Measurements from ENCODE around the gene GRAMD2B.
A peak's percentile ranks its signal among the peaks of the same experiment; 100 is the strongest.

GRAMD2B gene

GRCh38 chr5:126449751-126450271 is 26.6 kb downstream of the GRAMD2B start:
- H3K4me1 Mint-ChIP-seq (ENCODE audit: low read depth), result peaks cover 59% of the 10 kb centered on the region
- H3K9me3 Mint-ChIP-seq, result no peaks in the 10 kb centered on the region
- H3K36me3 Mint-ChIP-seq (ENCODE audit: low read depth), result peaks cover 8% of the 10 kb centered on the region
- peak; percentile 77 for DNase-seq (ENCODE audit: low spot score)
- peak overlapping the region; percentile 99 for H3K27ac Mint-ChIP-seq
- H3K4me3 Mint-ChIP-seq, result peak overlapping the region; percentile 90
- no peaks in the 10 kb centered on the region for H3K27me3 Mint-ChIP-seq (ENCODE audit: low read depth)

GRCh38 chr5:126450346-126450745 is 27.1 kb downstream of the GRAMD2B start:
- peak overlapping the region; percentile 90 for H3K4me3 Mint-ChIP-seq
- no peak for DNase-seq (ENCODE audit: low spot score)
- peaks cover 8% of the 10 kb centered on the region for H3K36me3 Mint-ChIP-seq (ENCODE audit: low read depth)
- H3K9me3 Mint-ChIP-seq, result no peaks in the 10 kb centered on the region
- peak overlapping the region; percentile 99 for H3K27ac Mint-ChIP-seq
- H3K4me1 Mint-ChIP-seq (ENCODE audit: low read depth), result peaks cover 56% of the 10 kb centered on the region
- H3K27me3 Mint-ChIP-seq (ENCODE audit: low read depth), result no peaks in the 10 kb centered on the region

GRCh38 chr5:126450907-126451306 is 27.7 kb downstream of the GRAMD2B start:
- Mint-ChIP-seq H3K27me3 (ENCODE audit: low read depth) (no peaks in the 10 kb centered on the region), H3K36me3 (ENCODE audit: low read depth) (peaks cover 8% of the 10 kb centered on the region), H3K27ac (peak overlapping the region; percentile 99), H3K4me3 (peak overlapping the region; percentile 90), H3K4me1 (ENCODE audit: low read depth) (peaks cover 51% of the 10 kb centered on the region), H3K9me3 (no peaks in the 10 kb centered on the region)
- DNase-seq (ENCODE audit: low spot score), result no peak

- peaks cover 44% of the 10 kb centered on the region for H3K4me1 Mint-ChIP-seq (ENCODE audit: low read depth)
- no peak for DNase-seq (ENCODE audit: low spot score)
- no peaks in the 10 kb centered on the region for H3K27me3 Mint-ChIP-seq (ENCODE audit: low read depth)
- no peaks in the 10 kb centered on the region for H3K9me3 Mint-ChIP-seq
- H3K36me3 Mint-ChIP-seq (ENCODE audit: low read depth), result peaks cover 8% of the 10 kb centered on the region
- H3K4me3 Mint-ChIP-seq, result no peak overlapping the region
- H3K27ac Mint-ChIP-seq, result peak overlapping the region; percentile 14
These were observed 29.3 kb downstream of the GRAMD2B start for GRCh38 chr5:126452477-126452876.

GRCh38 chr5:126454081-126454480 is 30.9 kb downstream of the GRAMD2B start:
- H3K27me3 Mint-ChIP-seq (ENCODE audit: low read depth), result no peaks in the 10 kb centered on the region
- H3K9me3 Mint-ChIP-seq, result no peaks in the 10 kb centered on the region
- no peak overlapping the region for H3K27ac Mint-ChIP-seq
- H3K4me1 Mint-ChIP-seq (ENCODE audit: low read depth), result peaks cover 35% of the 10 kb centered on the region
- peaks cover 8% of the 10 kb centered on the region for H3K36me3 Mint-ChIP-seq (ENCODE audit: low read depth)
- H3K4me3 Mint-ChIP-seq, result no peak overlapping the region
- DNase-seq (ENCODE audit: low spot score), result no peak

- Mint-ChIP-seq H3K27ac (no peak overlapping the region), H3K4me3 (no peak overlapping the region), H3K9me3 (no peaks in the 10 kb centered on the region), H3K36me3 (ENCODE audit: low read depth) (peaks cover 8% of the 10 kb centered on the region), H3K27me3 (ENCODE audit: low read depth) (no peaks in the 10 kb centered on the region), H3K4me1 (ENCODE audit: low read depth) (peaks cover 33% of the 10 kb centered on the region)
- DNase-seq (ENCODE audit: low spot score), result no peak
These were observed 31.3 kb downstream of the GRAMD2B start for GRCh38 chr5:126454535-126454934.

- Mint-ChIP-seq H3K4me3 (no peak overlapping the region), H3K36me3 (ENCODE audit: low read depth) (peaks cover 8% of the 10 kb centered on the region), H3K4me1 (ENCODE audit: low read depth) (peaks cover 25% of the 10 kb centered on the region), H3K27me3 (ENCODE audit: low read depth) (no peaks in the 10 kb centered on the region), H3K9me3 (no peaks in the 10 kb centered on the region), H3K27ac (no peak overlapping the region)
- DNase-seq (ENCODE audit: low spot score), result no peak
These were observed 32.1 kb downstream of the GRAMD2B start for GRCh38 chr5:126455264-126455663.

- H3K36me3 Mint-ChIP-seq (ENCODE audit: low read depth), result peaks cover 8% of the 10 kb centered on the region
- H3K9me3 Mint-ChIP-seq, result no peaks in the 10 kb centered on the region
- H3K27me3 Mint-ChIP-seq (ENCODE audit: low read depth), result no peaks in the 10 kb centered on the region
- H3K4me3 Mint-ChIP-seq, result no peak overlapping the region
- peaks cover 21% of the 10 kb centered on the region for H3K4me1 Mint-ChIP-seq (ENCODE audit: low read depth)
- H3K27ac Mint-ChIP-seq, result no peak overlapping the region
- no peak for DNase-seq (ENCODE audit: low spot score)
These were observed 32.5 kb downstream of the GRAMD2B start for GRCh38 chr5:126455728-126456127.

GRCh38 chr5:126456217-126456820 is 33.1 kb downstream of the GRAMD2B start:
- H3K27ac Mint-ChIP-seq, result no peak overlapping the region
- H3K4me3 Mint-ChIP-seq, result no peak overlapping the region
- DNase-seq (ENCODE audit: low spot score), result no peak
- H3K4me1 Mint-ChIP-seq (ENCODE audit: low read depth), result peaks cover 18% of the 10 kb centered on the region
- no peaks in the 10 kb centered on the region for H3K27me3 Mint-ChIP-seq (ENCODE audit: low read depth)
- peaks cover 8% of the 10 kb centered on the region for H3K36me3 Mint-ChIP-seq (ENCODE audit: low read depth)
- no peaks in the 10 kb centered on the region for H3K9me3 Mint-ChIP-seq

- no peak overlapping the region for H3K27ac Mint-ChIP-seq
- DNase-seq (ENCODE audit: low spot score), result no peak
- no peak overlapping the region for H3K4me3 Mint-ChIP-seq
- H3K9me3 Mint-ChIP-seq, result no peaks in the 10 kb centered on the region
- H3K4me1 Mint-ChIP-seq (ENCODE audit: low read depth), result peaks cover 12% of the 10 kb centered on the region
- H3K27me3 Mint-ChIP-seq (ENCODE audit: low read depth), result no peaks in the 10 kb centered on the region
- no peaks in the 10 kb centered on the region for H3K36me3 Mint-ChIP-seq (ENCODE audit: low read depth)
These were observed 37.2 kb downstream of the GRAMD2B start for GRCh38 chr5:126460459-126460858.

- H3K4me3 Mint-ChIP-seq, result no peak overlapping the region
- H3K27me3 Mint-ChIP-seq (ENCODE audit: low read depth), result no peaks in the 10 kb centered on the region
- peaks cover 12% of the 10 kb centered on the region for H3K4me1 Mint-ChIP-seq (ENCODE audit: low read depth)
- no peak overlapping the region for H3K27ac Mint-ChIP-seq
- DNase-seq (ENCODE audit: low spot score), result no peak
- no peaks in the 10 kb centered on the region for H3K9me3 Mint-ChIP-seq
- H3K36me3 Mint-ChIP-seq (ENCODE audit: low read depth), result no peaks in the 10 kb centered on the region
These were observed 37.8 kb downstream of the GRAMD2B start for GRCh38 chr5:126460977-126461376.

GRCh38 chr5:126461838-126462237 is 38.6 kb downstream of the GRAMD2B start:
- peaks cover 6% of the 10 kb centered on the region for H3K4me1 Mint-ChIP-seq (ENCODE audit: low read depth)
- no peak overlapping the region for H3K27ac Mint-ChIP-seq

GRCh38 chr5:126462239-126463014 is 39.2 kb downstream of the GRAMD2B start:
- Mint-ChIP-seq H3K4me3 (no peak overlapping the region), H3K27ac (no peak overlapping the region), H3K36me3 (ENCODE audit: low read depth) (no peaks in the 10 kb centered on the region), H3K4me1 (ENCODE audit: low read depth) (peaks cover 6% of the 10 kb centered on the region), H3K27me3 (ENCODE audit: low read depth) (no peaks in the 10 kb centered on the region), H3K9me3 (no peaks in the 10 kb centered on the region)
- DNase-seq (ENCODE audit: low spot score), result no peak

More at GRCh38 chr5:126461838-126462237, 38.6 kb downstream of the GRAMD2B start:
- Mint-ChIP-seq H3K4me3 (no peak overlapping the region), H3K27me3 (ENCODE audit: low read depth) (no peaks in the 10 kb centered on the region), H3K36me3 (ENCODE audit: low read depth) (no peaks in the 10 kb centered on the region), H3K9me3 (no peaks in the 10 kb centered on the region)
- no peak for DNase-seq (ENCODE audit: low spot score)

- H3K36me3 Mint-ChIP-seq (ENCODE audit: low read depth), result no peaks in the 10 kb centered on the region
- H3K9me3 Mint-ChIP-seq, result no peaks in the 10 kb centered on the region
- H3K4me3 Mint-ChIP-seq, result no peak overlapping the region
- peaks cover 6% of the 10 kb centered on the region for H3K4me1 Mint-ChIP-seq (ENCODE audit: low read depth)
- H3K27ac Mint-ChIP-seq, result no peak overlapping the region
- no peaks in the 10 kb centered on the region for H3K27me3 Mint-ChIP-seq (ENCODE audit: low read depth)
- DNase-seq (ENCODE audit: low spot score), result no peak
These were observed 40.8 kb downstream of the GRAMD2B start for GRCh38 chr5:126464016-126464415.

Measured in T-helper 2 cell treated with Interferon-gamma antibody and Interleukin-4, amounts not matched to agents 5 μg/mL and 100 μg/mL, for 36 hours (primary cell).